Lower lobe of right lung (tissue), 2 donors: Measurements from ENCODE around the gene ATXN1. TPM values are rescaled to one million over a fixed set of nuclear protein-coding genes. Genes with fewer than 3 reads are reported as not detected.

ENCODE experiments used
- ATAC-seq, 2 donors: fragments of 200-7000 bp; cut with Tn5 transposase; one replicate each; pipeline ENCODE4 v1.9.1; 2020 to 2022; ENCODE audit warnings: mild to moderate bottlenecking in 2 of 2, moderate library complexity in 2 of 2
- DNase-seq: peaks from one replicate; pipeline ENCODE4 v3.0.0-alpha.2; 2020
- H3K27ac ChIP-seq: fragments of 200-600 bp; one replicate; pipeline ENCODE4 v1.8.0; 2022
- H3K27me3 ChIP-seq: fragments of 200-600 bp; one replicate; pipeline ENCODE4 v1.8.0; 2022; ENCODE audit warnings: low read depth
- H3K36me3 ChIP-seq: fragments of 200-600 bp; one replicate; pipeline ENCODE4 v1.8.0; 2022; ENCODE audit warnings: mild to moderate bottlenecking
- H3K4me1 ChIP-seq: fragments of 200-600 bp; one replicate; pipeline ENCODE4 v1.8.0; 2022
- H3K4me3 ChIP-seq: fragments of 200-600 bp; one replicate; pipeline ENCODE4 v1.8.0; 2022; ENCODE audit warnings: mild to moderate bottlenecking
- H3K9me3 ChIP-seq: fragments of 200-600 bp; one replicate; pipeline ENCODE4 v1.8.0; 2022
- intact Hi-C: fragments of 100-400 bp; cut with DNase I; formaldehyde crosslinking; loops from one replicate; pipeline ENCODE4 v1.11.0; 2022
- total RNA-seq: library from RNA; stranded (reverse); fragmentation: NEBNext Ultra II Directional; extraction: Animal tissue kit (Norgen Biotek cat#: 25700); gene quantifications from one replicate; pipeline ENCODE4 v1.2.1, GENCODE V29; 2021
- TF ChIP-seq, protein P1 (sequence below): fragments of 200-600 bp; IDR thresholded peaks from one replicate; pipeline ENCODE4 v1.8.0; 2022; ENCODE audit warnings: antibody characterized with exemption, mild to moderate bottlenecking
- donor health status: DM: no; HTN: yes; CAD: no; lungs with severe emphysema.

Gene ATXN1
- total RNA-seq, 1 donor from 2014 or later = 75.9 TPM

DNA sequence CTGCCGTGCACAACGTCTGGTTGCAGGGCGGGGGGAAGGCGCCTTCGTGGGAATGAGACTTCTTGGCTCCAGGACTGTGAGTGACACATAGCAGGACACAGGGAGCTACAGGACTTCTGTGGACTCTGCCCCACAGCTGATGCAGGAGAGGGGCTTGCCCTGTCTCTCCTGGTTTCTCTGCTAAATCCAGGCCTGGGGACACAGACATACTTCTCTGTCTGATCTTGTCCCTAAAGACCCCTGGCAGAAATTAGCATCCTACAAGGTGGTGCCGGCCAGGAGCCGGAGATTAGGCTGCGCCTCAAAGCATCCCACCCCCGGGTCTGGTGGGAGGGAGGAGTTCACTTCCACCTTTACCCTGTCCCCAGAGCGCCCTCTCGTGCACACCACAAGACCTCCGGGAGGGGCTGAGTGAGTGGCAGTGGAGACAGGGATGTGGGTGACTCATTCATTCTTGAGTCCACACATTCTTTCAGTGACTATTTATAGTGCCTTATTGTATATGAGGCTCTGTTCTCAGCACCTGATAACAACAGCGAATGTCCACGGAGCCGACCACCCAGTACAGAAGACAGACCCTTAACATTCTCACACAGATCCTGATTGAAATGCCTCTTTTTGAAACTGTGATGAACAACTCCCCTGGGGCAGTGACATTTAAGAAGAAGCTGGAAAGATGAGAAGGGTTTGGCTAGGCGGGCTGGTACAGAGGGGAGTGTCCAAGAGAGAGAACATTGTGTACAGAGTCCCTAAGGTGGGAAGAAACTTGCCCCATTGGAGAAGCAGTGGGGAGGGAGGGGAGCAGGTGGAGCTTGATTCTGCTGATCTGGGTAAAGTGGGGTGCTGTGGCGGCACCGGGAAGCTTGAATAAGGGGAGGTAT lies 483.9 kb downstream of the ATXN1 start:
- H3K4me3 ChIP-seq = no peak overlapping the region
- intact Hi-C loops = no loop called here
- H3K27me3 ChIP-seq = no peaks in the 10 kb centered on the region
- peak overlapping the region; percentile 11 for H3K27ac ChIP-seq
- H3K4me1 ChIP-seq = no peaks in the 10 kb centered on the region
- peak; percentile 58 for DNase-seq
- peaks cover 5% of the 10 kb centered on the region for H3K36me3 ChIP-seq
- ATAC-seq = peak; percentile 86 to 88
- no peaks in the 10 kb centered on the region for H3K9me3 ChIP-seq
- TF ChIP-seq, protein P1, sequence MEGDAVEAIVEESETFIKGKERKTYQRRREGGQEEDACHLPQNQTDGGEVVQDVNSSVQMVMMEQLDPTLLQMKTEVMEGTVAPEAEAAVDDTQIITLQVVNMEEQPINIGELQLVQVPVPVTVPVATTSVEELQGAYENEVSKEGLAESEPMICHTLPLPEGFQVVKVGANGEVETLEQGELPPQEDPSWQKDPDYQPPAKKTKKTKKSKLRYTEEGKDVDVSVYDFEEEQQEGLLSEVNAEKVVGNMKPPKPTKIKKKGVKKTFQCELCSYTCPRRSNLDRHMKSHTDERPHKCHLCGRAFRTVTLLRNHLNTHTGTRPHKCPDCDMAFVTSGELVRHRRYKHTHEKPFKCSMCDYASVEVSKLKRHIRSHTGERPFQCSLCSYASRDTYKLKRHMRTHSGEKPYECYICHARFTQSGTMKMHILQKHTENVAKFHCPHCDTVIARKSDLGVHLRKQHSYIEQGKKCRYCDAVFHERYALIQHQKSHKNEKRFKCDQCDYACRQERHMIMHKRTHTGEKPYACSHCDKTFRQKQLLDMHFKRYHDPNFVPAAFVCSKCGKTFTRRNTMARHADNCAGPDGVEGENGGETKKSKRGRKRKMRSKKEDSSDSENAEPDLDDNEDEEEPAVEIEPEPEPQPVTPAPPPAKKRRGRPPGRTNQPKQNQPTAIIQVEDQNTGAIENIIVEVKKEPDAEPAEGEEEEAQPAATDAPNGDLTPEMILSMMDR = peak; percentile 27

DNA sequence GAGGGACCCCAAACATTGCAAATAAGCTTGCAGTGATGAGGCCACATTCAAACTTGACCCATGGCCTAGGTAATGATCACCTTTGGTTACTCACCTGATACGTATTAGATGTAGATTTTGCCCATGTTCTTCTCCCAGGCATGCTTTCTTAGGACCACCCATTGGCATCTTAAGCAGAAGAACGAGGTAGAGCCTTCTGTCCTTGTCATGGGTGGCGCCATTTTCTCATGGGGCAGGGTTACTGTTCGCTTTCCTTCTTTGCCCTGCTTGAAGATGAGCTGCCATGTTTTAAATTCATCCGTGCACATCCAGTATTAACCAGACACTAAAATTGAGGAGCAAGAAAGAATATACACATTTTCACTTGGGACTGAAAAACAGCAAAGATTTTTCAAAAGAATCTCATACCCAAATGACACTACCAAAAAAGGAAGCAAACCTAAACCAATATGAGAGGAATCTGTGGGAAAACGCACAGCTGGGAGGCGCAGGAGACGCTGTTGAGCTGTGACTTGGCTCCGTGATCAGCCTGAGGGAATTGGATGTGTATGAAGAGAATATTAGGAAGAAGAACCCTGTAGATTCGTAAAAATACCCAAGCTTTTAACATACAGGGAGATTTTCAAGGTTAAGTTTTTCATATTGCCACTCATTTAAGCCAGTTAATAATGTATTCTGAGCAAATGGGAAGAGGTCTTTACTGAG lies 486.2 kb downstream of the ATXN1 start:
- TF ChIP-seq, protein P1 = no peak
- Histone ChIP-seq H3K27ac (no peak overlapping the region), H3K27me3 (no peaks in the 10 kb centered on the region), H3K36me3 (no peaks in the 10 kb centered on the region), H3K4me3 (no peak overlapping the region), H3K9me3 (no peaks in the 10 kb centered on the region), H3K4me1 (no peaks in the 10 kb centered on the region)
- no peak for ATAC-seq
- intact Hi-C loops = no loop called here
- DNase-seq = no peak

DNA sequence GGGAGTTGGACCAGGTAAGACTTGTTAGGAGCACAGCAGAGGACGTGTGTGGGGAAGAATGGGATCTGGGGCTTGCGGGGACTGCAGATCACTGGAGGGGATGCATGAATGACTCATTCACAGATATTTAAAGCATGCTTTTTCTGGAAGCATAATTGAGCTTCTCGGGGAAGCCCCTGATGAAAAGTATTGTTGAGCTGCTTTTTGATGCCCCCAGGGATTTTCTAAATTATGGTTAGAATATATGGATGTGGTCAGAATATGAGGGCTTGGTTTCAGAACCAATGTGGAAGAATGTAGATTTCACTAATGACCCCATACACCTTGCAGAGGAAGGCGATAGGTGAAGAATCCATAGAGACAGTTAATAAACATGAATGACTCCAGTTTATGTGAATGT lies 486.8 kb downstream of the ATXN1 start:
- H3K4me1 ChIP-seq = no peaks in the 10 kb centered on the region

DNA sequence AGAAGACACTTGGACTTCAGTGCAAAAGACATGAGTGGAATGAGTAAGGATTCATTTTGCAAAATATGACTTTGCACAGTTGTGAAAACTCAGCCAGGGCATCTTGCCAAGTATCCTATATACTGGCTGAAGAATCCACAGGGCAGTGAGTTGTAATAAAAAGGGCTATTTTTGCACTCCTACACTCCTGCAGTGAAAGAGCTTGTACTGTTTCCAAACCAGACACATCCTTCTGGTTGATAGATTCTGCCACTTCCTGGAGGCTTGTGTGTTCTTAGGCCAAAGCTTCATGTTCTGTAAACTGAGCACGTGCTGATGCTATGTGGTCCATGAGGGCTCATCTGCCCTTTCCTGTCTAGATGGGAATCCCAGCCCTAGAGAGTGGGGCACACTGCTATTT lies 488.0 kb downstream of the ATXN1 start:
- no peak for ATAC-seq
- no peaks in the 10 kb centered on the region for H3K9me3 ChIP-seq
- H3K36me3 ChIP-seq = no peaks in the 10 kb centered on the region
- no peaks in the 10 kb centered on the region for H3K4me1 ChIP-seq
- no peak overlapping the region for H3K27ac ChIP-seq
- H3K27me3 ChIP-seq = no peaks in the 10 kb centered on the region
- H3K4me3 ChIP-seq = no peak overlapping the region
- intact Hi-C loops = no loop called here
- DNase-seq = no peak
- TF ChIP-seq, protein P1 = no peak

More for the DNA sequence above, 486.8 kb downstream of the ATXN1 start:
- H3K27ac ChIP-seq = no peak overlapping the region
- intact Hi-C loops = no loop called here
- no peaks in the 10 kb centered on the region for H3K27me3 ChIP-seq
- DNase-seq (no peak), ATAC-seq (no peak)
- TF ChIP-seq, protein P1 = no peak
- no peak overlapping the region for H3K4me3 ChIP-seq
- no peaks in the 10 kb centered on the region for H3K9me3 ChIP-seq
- no peaks in the 10 kb centered on the region for H3K36me3 ChIP-seq

DNA sequence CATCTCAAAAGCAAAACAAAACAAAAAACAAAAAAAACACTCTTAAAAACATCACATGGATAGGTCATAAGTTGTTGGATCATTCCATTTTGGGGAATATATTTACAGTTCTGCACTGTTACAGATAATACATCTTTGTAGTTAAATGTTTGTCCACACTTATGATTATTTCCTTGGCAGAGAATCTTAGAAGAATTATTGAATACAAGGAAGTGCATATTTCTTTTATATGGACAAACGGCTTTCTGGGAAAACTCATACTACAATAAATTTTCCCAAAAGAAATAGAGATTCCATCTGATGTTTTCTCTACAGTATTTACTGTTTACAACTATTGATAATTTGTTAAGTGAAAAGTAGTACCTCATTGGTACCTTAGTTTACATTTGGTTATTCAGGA lies 489.1 kb downstream of the ATXN1 start:
- Histone ChIP-seq H3K4me1 (no peaks in the 10 kb centered on the region), H3K36me3 (no peaks in the 10 kb centered on the region), H3K27ac (no peak overlapping the region), H3K27me3 (no peaks in the 10 kb centered on the region), H3K9me3 (no peaks in the 10 kb centered on the region), H3K4me3 (no peak overlapping the region)
- intact Hi-C loops = no loop called here
- TF ChIP-seq, protein P1 = no peak
- ATAC-seq (no peak), DNase-seq (no peak)
